OCI-LY3 (cell line): ENCODE data around the gene EAF2.
A peak's percentile ranks its signal among the peaks of the same experiment; 100 is the strongest.

Experiments used
- H2AFZ ChIP-seq: fragments of 200-600, 300-600 bp; shearing (Covaris generic); 2 replicates; pipeline ENCODE4 v1.6.0; 2014; ENCODE audit warnings: antibody characterized with exemption, low read depth, low read length
- H3K27ac ChIP-seq: fragments of 200-600, 300-600 bp; sonication (generic); 2 replicates; pipeline ENCODE4 v1.5.1; 2014; ENCODE audit warnings: mild to moderate bottlenecking, low read length, moderate library complexity, mixed read lengths
- H3K27me3 ChIP-seq: fragments of 200-600, 300-600 bp; sonication (generic); 2 replicates; pipeline ENCODE4 v1.6.1; 2014; ENCODE audit warnings: low read depth, low read length, mixed read lengths
- H3K36me3 ChIP-seq: fragments of 200-600, 300-600 bp; sonication (generic); replicated peaks from 2 replicates; pipeline ENCODE3; 2014; ENCODE audit warnings: low read depth, low read length, mixed read lengths
- H3K4me1 ChIP-seq: fragments of 300-600, 200-600 bp; sonication (generic); 2 replicates; pipeline ENCODE4 v1.6.1; 2014; ENCODE audit warnings: low read length, mixed read lengths
- H3K4me2 ChIP-seq: fragments of 200-600, 300-600 bp; sonication (generic); 2 replicates; pipeline ENCODE4 v1.6.1; 2014; ENCODE audit warnings: low read length, mixed read lengths
- H3K4me3 ChIP-seq: fragments of 300-600, 200-600 bp; sonication (generic); 2 replicates; pipeline ENCODE4 v1.5.1; 2014; ENCODE audit warnings: antibody characterized with exemption, mild to moderate bottlenecking, low read length, moderate library complexity
- H3K79me2 ChIP-seq: fragments of 300-600, 200-600 bp; shearing (Covaris generic); 2 replicates; pipeline ENCODE4 v1.6.1; 2014; ENCODE audit warnings: mild to moderate bottlenecking, low read length, mixed read lengths
- H3K9ac ChIP-seq: fragments of 300-600, 200-600 bp; shearing (Covaris generic); 2 replicates; pipeline ENCODE4 v1.6.0; 2014; ENCODE audit warnings: mild to moderate bottlenecking, low read length, moderate library complexity
- H3K9me3 ChIP-seq: fragments of 200-600, 300-600 bp; shearing (Covaris generic); 2 replicates; pipeline ENCODE4 v1.6.1; 2014; ENCODE audit warnings: low read length, mixed read lengths; ENCODE audit not compliant: insufficient read depth
- H4K20me1 ChIP-seq: fragments of 200-600, 300-600 bp; sonication (generic); 2 replicates; pipeline ENCODE4 v1.6.1; 2016; ENCODE audit warnings: low read length, mixed read lengths; ENCODE audit not compliant: insufficient read depth
- CTCF ChIP-seq: fragments of 200-600, 300-600 bp; sonication (generic); IDR thresholded peaks from 2 replicates; pipeline ENCODE4 v1.5.1; 2014; ENCODE audit warnings: antibody characterized with exemption, low read length, low read depth
- EZH2phosphoT487 ChIP-seq: fragments of 200-600 bp; shearing (Covaris generic); IDR thresholded peaks from 2 replicates; pipeline ENCODE4 v1.6.1; 2018; ENCODE audit warnings: antibody characterized with exemption, mixed run types, low read depth

EAF2 gene

GRCh38 chr3:121796970-121797369, 38.0 kb upstream of the EAF2 start:
- no peak overlapping the region for H3K27ac ChIP-seq
- peaks cover 43% of the 10 kb centered on the region for H3K4me1 ChIP-seq
- no peaks in the 10 kb centered on the region for H3K27me3 ChIP-seq
- TF ChIP-seq CTCF: no peak
- no peak overlapping the region for H3K4me3 ChIP-seq
- no peak overlapping the region for H3K9ac ChIP-seq
- H3K36me3 ChIP-seq: peaks cover 7% of the 10 kb centered on the region
- no peak overlapping the region for H2AFZ ChIP-seq
- no peak overlapping the region for H3K4me2 ChIP-seq
- H3K9me3 ChIP-seq: no peaks in the 10 kb centered on the region
- H3K79me2 ChIP-seq: no peaks in the 10 kb centered on the region
- no peaks in the 10 kb centered on the region for H4K20me1 ChIP-seq

- no peaks in the 10 kb centered on the region for H3K27me3 ChIP-seq
- H3K4me3 ChIP-seq: no peak overlapping the region
- no peaks in the 10 kb centered on the region for H3K79me2 ChIP-seq
- H3K4me2 ChIP-seq: no peak overlapping the region
- H3K27ac ChIP-seq: no peak overlapping the region
- H3K4me1 ChIP-seq: peaks cover 13% of the 10 kb centered on the region
- peaks cover 16% of the 10 kb centered on the region for H3K36me3 ChIP-seq
- TF ChIP-seq CTCF (no peak), EZH2phosphoT487 (no peak)
- no peak overlapping the region for H2AFZ ChIP-seq
- H3K9ac ChIP-seq: no peak overlapping the region
- no peaks in the 10 kb centered on the region for H3K9me3 ChIP-seq
- no peaks in the 10 kb centered on the region for H4K20me1 ChIP-seq
These were observed 34.1 kb upstream of the EAF2 start for GRCh38 chr3:121800906-121801305.

- H3K27me3 ChIP-seq: no peaks in the 10 kb centered on the region
- peaks cover 7% of the 10 kb centered on the region; the same call in 1 of the 2 replicates for H3K79me2 ChIP-seq
- no peak overlapping the region for H3K4me3 ChIP-seq
- no peak overlapping the region for H3K27ac ChIP-seq
- no peak overlapping the region for H3K4me2 ChIP-seq
- H4K20me1 ChIP-seq: no peaks in the 10 kb centered on the region
- TF ChIP-seq EZH2phosphoT487 (no peak), CTCF (no peak)
- peaks cover 19% of the 10 kb centered on the region for H3K4me1 ChIP-seq
- no peak overlapping the region for H3K9ac ChIP-seq
- H3K9me3 ChIP-seq: no peaks in the 10 kb centered on the region
- no peak overlapping the region for H2AFZ ChIP-seq
- peaks cover 34% of the 10 kb centered on the region for H3K36me3 ChIP-seq
These were observed 31.2 kb upstream of the EAF2 start for GRCh38 chr3:121803771-121804320.

GRCh38 chr3:121809249-121809648, 25.8 kb upstream of the EAF2 start:
- Histone ChIP-seq H2AFZ (no peak overlapping the region), H3K4me3 (0 out of 2 replicates have a peak overlapping the region, but pooled peaks have one; percentile 12), H4K20me1 (no peaks in the 10 kb centered on the region), H3K9ac (no peak overlapping the region), H3K36me3 (peaks cover 40% of the 10 kb centered on the region), H3K4me2 (peak overlapping the region; percentile 47), H3K27ac (peak overlapping the region; percentile 37), H3K79me2 (peaks cover 32% of the 10 kb centered on the region), H3K27me3 (no peaks in the 10 kb centered on the region), H3K4me1 (peaks cover 20% of the 10 kb centered on the region), H3K9me3 (no peaks in the 10 kb centered on the region)
- no peak for TF ChIP-seq EZH2phosphoT487
- no peak for TF ChIP-seq CTCF
